Body of pancreas (tissue), 4 donors: ENCODE results near the gene GSAP.

Experiments
- CTCF ChIP-seq, 7 experiments: fragments of 450-650 bp in 4 of 7; fragments of 200-600 bp in 3 of 7; sonication (generic) in 3 of 7; IDR thresholded peaks; one replicate each; pipeline ENCODE4 v1.5.1; 2016 to 2019; ENCODE audit warnings: antibody characterized with exemption in 7 of 7
- POLR2A ChIP-seq, 3 donors: fragments of 450-650 bp; IDR thresholded peaks; one replicate each; pipeline ENCODE4 v1.6.1; 2016; ENCODE audit warnings: antibody characterized with exemption in 3 of 3, mild to moderate bottlenecking in 2 of 3

GRCh38 chr7:77388055-77388641 lies 28.0 kb downstream of the GSAP start:
- no peak for TF ChIP-seq CTCF (IDR thresholded peaks at IDR 0.05)
- TF ChIP-seq POLR2A (IDR thresholded peaks at IDR 0.05) = no peak
